Measurements from ENCODE around the gene SLC26A11.
A peak's percentile ranks its signal among the peaks of the same experiment; 100 is the strongest.

SLC26A11 gene

GRCh38 chr17:80191865-80192661, 28.2 kb upstream of the SLC26A11 start:
- H4K20me1 ChIP-seq (ENCODE audit: control insufficient read depth, insufficient read depth, low read depth, low read length) = no peaks in the 10 kb centered on the region
- no peaks in the 10 kb centered on the region for H3K4me1 ChIP-seq (ENCODE audit: control insufficient read depth, low read length)
- no peaks in the 10 kb centered on the region for H3K9me2 ChIP-seq (replicated peaks; ENCODE audit: control insufficient read depth, low read length)
- no peak overlapping the region for H3K27ac ChIP-seq (ENCODE audit: low read depth, low read length)
- no peaks in the 10 kb centered on the region for H3K9me3 ChIP-seq (ENCODE audit: control insufficient read depth, insufficient read depth, low read length)
- H3K27me3 ChIP-seq (ENCODE audit: control insufficient read depth, low read length) = no peaks in the 10 kb centered on the region
- no peaks in the 10 kb centered on the region for H3K79me2 ChIP-seq (ENCODE audit: control insufficient read depth, low read length)
- no peaks in the 10 kb centered on the region for H3K36me3 ChIP-seq (ENCODE audit: control insufficient read depth, low read length)
- TF ChIP-seq CTCF (IDR thresholded peaks at IDR 0.05; ENCODE audit: low read depth, low read length, poor library complexity, severe bottlenecking) (no peak), EZH2phosphoT487 (IDR thresholded peaks at IDR 0.05; ENCODE audit: borderline replicate concordance, low read length) (no peak)
- no peak overlapping the region for H3K4me3 ChIP-seq (ENCODE audit: low read length)
- no peaks in the 10 kb centered on the region for H3F3A ChIP-seq (ENCODE audit: control insufficient read depth, insufficient read depth)
- no peak overlapping the region for H3K4me2 ChIP-seq (ENCODE audit: low read length)

GRCh38 chr17:80195141-80195540, 25.1 kb upstream of the SLC26A11 start:
- Histone ChIP-seq H4K20me1 (ENCODE audit: control insufficient read depth, insufficient read depth, low read depth, low read length) (no peaks in the 10 kb centered on the region), H3F3A (ENCODE audit: control insufficient read depth, insufficient read depth) (no peaks in the 10 kb centered on the region), H3K4me1 (ENCODE audit: control insufficient read depth, low read length) (no peaks in the 10 kb centered on the region), H3K36me3 (ENCODE audit: control insufficient read depth, low read length) (no peaks in the 10 kb centered on the region), H3K27me3 (ENCODE audit: control insufficient read depth, low read length) (no peaks in the 10 kb centered on the region), H3K4me3 (ENCODE audit: low read length) (no peak overlapping the region), H3K27ac (ENCODE audit: low read depth, low read length) (no peak overlapping the region), H3K4me2 (ENCODE audit: low read length) (no peak overlapping the region), H3K79me2 (ENCODE audit: control insufficient read depth, low read length) (no peaks in the 10 kb centered on the region), H3K9me2 (replicated peaks; ENCODE audit: control insufficient read depth, low read length) (no peaks in the 10 kb centered on the region), H3K9me3 (ENCODE audit: control insufficient read depth, insufficient read depth, low read length) (no peaks in the 10 kb centered on the region)
- TF ChIP-seq CTCF (IDR thresholded peaks at IDR 0.05; ENCODE audit: low read depth, low read length, poor library complexity, severe bottlenecking) (no peak), EZH2phosphoT487 (IDR thresholded peaks at IDR 0.05; ENCODE audit: borderline replicate concordance, low read length) (no peak)

- no peaks in the 10 kb centered on the region for H4K20me1 ChIP-seq (ENCODE audit: control insufficient read depth, insufficient read depth, low read depth, low read length)
- no peaks in the 10 kb centered on the region for H3F3A ChIP-seq (ENCODE audit: control insufficient read depth, insufficient read depth)
- no peaks in the 10 kb centered on the region for H3K27me3 ChIP-seq (ENCODE audit: control insufficient read depth, low read length)
- no peaks in the 10 kb centered on the region for H3K79me2 ChIP-seq (ENCODE audit: control insufficient read depth, low read length)
- H3K27ac ChIP-seq (ENCODE audit: low read depth, low read length) = no peak overlapping the region
- H3K4me1 ChIP-seq (ENCODE audit: control insufficient read depth, low read length) = no peaks in the 10 kb centered on the region
- no peaks in the 10 kb centered on the region for H3K36me3 ChIP-seq (ENCODE audit: control insufficient read depth, low read length)
- no peak for TF ChIP-seq EZH2phosphoT487 (IDR thresholded peaks at IDR 0.05; ENCODE audit: borderline replicate concordance, low read length)
- peak; percentile 98 for TF ChIP-seq CTCF (IDR thresholded peaks at IDR 0.05; ENCODE audit: low read depth, low read length, poor library complexity, severe bottlenecking)
- H3K9me2 ChIP-seq (replicated peaks; ENCODE audit: control insufficient read depth, low read length) = no peaks in the 10 kb centered on the region
- no peak overlapping the region for H3K4me2 ChIP-seq (ENCODE audit: low read length)
- H3K9me3 ChIP-seq (ENCODE audit: control insufficient read depth, insufficient read depth, low read length) = no peaks in the 10 kb centered on the region
- H3K4me3 ChIP-seq (ENCODE audit: low read length) = no peak overlapping the region
Observed at GRCh38 chr17:80195671-80196529, 24.3 kb upstream of the SLC26A11 start.

All from DOHH2 (cell line).